Stimulated activated CD8-positive, alpha-beta memory T cell treated with anti-CD3 and anti-CD28 coated beads, Interleukin-4, amount 100 ng/mL, for 4 hours (primary cell): ENCODE measurements around the gene PGM5.

Source experiments
- DNase-seq, 2 donors: peaks; one replicate each; pipeline ENCODE4 v3.0.0-alpha.2; 2020; ENCODE audit warnings: low read depth in 2 of 2, low spot score in 1 of 2

The PGM5 gene

DNA sequence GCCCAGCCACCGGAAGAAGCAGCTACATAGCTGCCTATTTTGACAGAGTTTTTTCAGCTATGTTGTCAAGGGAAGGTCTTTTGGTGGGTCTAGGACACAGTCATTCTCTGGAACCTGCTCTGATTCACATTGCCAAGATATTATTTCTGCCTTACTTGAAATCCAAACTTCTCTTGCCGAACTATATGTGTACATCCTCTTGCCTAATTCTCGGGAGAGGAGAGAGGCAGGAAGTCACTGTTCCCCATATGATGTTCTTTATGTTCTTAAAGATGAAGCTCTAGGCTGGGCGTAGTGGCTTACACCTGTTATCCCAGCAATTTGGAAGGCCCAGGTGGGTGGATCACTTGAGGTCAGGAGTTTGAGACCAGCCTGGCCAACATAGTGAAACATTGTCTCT, 175.7 kb downstream of the PGM5 start:
- DNase-seq = no peak

DNA sequence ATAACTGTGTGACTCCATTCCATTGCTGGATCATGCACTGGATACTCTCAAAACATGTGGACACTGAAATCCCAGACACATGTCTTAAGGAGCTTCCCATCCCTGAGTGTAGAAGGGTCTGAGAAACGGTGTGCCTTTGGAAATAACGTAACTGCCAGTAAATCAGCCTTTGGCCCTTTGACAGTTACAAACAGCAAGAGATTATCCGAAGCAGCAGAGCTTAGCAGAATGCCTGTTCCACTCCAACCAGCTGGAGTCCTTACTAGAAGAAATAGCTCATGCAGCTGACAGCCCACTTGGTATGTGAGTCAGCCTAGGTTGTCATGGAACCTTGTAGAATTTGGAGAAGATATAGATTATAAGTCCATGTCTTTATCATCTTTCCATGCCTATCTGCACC, 177.3 kb downstream of the PGM5 start:
- no peak for DNase-seq

DNA sequence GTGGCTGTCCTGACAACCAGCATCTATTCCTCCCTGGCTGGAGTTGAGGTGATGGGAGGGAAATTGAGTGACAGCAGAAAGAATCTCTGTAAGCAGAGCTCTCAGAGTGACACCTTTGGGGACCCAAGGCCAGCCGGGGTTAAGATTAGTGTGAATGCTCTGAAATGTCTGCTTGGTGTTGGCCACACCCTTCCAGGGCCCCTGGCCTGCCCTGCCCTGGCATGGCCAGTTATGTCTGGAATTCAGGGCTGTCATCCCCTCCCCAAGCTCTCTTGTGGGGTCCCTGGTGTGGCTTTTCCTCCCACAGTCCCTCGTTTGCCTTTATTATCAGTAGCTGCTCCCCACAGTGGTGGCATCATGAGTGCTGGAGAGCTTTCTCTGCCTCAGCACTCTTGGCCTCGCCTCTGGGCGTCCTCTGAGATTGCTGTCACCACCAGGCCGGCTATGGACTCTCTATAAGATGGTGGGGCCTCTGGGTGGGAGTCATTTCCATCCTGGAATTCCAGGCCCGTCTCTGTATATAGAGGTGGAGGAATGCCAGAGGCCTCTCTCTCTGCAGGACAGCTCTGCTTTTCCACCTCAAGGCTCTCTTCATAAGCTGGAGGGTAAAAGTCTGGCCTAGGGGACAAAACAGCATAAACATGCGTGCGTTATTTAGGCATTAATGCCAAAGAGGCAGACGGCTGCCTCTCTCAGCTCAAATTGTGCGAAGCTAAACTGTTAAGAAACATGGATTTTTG, 180.6 kb downstream of the PGM5 start:
- no peak for DNase-seq

DNA sequence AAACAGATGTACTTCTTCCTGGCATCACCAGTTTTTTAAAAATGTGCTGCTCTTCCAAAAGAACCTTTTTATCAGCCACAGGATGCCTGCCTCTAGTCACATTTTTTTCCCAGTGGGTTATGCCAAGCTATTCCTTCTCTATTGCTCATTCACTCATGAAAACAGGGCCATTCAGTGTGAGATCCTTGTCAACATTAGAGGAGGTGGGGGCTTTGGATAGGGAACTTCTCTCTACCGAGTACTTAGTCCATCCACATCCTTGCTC, 181.1 kb downstream of the PGM5 start:
- DNase-seq = no peak

DNA sequence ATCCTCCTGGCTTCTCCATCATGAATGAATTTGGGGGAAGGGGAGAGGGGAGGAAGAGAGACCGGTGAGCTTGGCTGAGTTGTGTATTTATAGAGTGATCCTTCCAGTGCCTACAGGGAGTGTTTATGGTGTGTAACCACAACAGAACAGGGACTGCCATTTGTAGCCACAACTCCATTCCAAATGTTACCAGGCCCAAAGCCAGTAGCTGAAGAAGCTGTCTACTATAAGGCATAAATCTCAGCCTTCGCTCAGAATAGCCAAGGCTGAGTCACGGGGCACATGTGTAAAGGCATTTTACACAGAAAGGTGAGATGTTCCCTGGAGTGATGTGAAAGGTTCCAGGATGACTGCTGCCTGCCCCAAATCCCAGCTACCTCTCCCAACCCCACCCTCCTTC, 181.8 kb downstream of the PGM5 start:
- no peak for DNase-seq

DNA sequence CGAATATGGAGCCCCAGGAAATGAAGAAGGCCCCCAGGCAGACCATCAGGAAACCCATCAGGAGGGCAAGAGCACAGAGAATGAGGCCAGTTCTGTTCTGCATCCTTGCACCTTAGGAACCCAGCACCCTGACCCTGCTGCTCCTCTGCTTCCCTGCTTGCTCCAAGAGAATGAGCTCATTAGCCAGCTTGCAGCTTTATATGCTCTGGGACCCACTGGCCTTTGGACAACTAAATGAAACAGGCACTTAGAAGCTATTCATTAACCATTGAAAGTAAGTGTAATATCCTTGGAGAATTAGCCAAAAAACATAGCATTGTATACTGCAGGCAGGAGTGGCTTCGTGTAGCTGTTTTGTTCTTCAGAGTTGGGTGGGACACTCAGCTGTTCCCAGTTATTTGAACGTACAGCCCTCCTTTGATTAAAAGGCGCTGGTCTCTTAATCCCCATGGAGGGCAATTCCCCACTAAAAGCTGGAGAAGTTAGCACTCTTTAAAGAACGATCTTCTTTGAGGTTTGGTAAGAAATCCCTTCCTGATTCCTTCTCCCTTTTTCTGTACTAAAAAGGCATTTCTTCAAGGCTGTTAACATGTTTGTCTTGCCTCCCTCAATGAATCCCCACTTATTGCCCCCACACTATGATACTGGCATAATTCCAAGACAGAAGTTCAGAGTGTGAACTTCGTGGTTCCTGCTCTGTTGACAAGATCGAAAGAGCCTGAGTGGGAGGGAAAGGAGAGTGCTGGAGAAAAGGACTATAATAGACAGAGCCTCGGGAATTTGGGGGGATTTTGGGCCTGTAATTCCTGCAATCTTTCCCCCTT, 184.5 kb downstream of the PGM5 start, which contains the start of gene TMEM252:
TSS of gene TMEM252 (minus strand) at position 172 of the 824 bp plus-strand sequence. CDS start at position 103, 69 bp downstream.
- DNase-seq = no peak

DNA sequence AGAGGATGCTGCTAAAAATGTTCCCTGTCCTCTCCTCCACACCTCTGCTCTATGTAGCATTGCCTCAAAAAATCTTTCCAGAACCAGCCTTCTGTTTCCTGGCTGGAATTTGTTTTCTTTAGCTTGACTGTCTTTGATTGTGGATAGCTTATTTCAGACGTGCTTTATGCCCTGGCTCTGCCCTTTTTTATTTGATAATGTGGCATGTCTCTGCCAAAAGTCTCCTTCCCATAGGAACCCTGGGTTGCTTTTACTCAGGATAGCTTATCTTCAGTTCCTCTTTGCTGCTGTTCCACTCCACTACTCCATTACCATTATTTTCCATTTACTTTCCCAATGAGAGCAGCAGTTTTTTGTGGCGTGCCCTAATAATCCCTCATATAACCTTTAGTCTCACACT, 185.2 kb downstream of the PGM5 start:
- no peak for DNase-seq

DNA sequence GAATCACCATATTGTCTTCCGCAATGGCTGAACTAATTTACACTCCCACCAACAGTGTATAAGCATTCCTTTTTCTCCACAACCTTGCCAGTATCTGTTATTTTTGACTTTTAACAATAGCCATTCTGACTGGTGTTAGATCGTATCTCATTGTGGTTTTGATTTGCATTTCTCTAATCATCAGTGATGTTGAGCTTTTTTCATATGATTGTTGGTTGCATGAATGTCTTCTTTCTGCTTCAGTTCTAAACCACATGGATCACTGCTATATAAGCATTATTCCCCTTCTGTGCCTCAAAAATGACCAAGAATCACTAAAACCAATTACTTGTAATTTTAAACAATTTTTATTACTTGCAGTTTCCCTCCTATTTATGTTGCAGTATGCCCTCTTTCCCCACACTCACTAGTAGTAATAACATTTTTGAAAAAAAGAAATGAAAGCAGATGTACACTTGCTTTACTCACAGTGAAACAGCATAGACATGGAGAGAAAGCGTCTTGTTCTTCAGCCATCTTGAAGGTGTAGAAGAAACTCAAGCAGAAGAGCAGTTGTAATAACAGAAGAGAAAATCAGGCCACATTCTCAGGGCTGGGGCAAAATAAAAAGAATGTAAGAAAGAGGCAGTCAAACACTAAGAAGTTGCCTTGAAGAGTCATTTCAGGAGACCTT, 188.8 kb downstream of the PGM5 start:
- no peak for DNase-seq

DNA sequence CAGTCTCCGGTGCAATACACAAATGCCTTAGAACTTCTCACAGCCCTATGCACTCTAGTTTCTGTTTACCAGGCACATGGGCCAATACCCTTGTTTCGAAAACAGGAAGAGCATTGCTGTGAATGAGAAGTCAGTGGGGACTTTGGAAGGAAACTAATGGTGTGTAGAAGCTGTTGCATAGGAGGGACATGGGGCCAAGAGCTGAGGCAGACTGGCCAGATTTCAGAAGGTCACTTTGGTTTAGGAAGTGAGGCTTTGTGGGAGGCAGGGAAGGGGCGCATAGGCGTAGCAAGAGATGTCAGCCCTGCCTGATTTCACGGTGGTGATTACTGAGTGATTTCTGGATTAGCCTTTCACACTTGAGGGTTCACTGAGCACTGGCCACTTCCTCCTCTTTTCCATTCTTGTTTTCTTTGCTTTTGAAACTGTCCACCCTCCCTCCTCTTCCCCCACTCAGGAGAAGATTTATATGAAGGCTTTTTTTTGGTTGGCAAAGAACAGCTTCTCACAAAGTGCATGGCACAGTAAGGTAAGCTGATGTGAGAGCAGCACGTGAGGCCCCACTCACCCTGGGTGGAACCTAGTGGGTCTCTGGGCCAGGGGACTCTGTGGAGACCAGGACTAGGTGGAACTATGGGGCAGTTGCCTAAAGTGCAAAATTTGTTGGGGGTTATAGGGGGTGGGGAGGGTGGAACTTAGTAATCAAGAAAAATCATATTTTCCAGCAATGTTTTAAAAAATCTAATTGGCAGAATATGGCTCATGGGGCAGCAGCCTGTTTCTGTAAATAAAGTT, 190.4 kb downstream of the PGM5 start:
- DNase-seq = no peak

DNA sequence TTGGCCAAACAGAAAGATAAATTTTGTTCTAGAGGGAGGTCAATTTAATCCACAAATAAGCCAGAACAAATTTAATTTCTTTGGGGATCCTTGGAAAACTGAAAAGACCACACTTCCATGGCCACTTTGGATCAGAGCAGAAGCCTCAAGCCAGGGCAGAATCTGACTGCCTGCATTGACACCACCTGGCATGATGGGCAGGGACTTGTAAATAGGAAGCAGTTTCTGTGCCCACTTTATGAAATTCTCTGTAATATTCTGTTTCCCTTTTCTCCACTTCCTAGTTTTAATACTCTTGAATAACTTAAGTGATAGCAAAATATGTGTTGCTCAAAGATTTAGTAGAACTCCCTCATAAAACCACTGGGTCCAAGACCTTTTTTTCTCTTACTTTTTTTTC, 191.0 kb downstream of the PGM5 start:
- DNase-seq = no peak

DNA sequence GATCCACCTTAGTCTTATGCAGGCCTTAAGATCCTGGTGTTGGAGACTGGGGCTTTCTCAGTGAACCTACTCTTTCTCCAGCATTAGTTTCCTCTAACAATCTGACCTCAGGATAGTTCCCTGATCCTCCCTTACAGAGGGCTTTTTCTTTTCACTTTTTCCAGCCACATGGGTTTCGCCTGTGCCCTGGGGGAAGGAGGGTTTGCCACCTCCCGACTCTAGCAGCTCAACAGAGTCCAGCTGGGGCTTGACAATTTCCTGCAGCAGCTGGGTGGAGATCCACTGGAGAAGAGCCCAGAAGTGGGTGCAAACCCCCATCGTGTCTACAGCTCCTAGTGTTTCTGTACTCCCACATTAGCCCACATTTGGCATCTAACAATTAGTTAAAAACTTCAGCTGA, 191.8 kb downstream of the PGM5 start:
- DNase-seq = no peak

DNA sequence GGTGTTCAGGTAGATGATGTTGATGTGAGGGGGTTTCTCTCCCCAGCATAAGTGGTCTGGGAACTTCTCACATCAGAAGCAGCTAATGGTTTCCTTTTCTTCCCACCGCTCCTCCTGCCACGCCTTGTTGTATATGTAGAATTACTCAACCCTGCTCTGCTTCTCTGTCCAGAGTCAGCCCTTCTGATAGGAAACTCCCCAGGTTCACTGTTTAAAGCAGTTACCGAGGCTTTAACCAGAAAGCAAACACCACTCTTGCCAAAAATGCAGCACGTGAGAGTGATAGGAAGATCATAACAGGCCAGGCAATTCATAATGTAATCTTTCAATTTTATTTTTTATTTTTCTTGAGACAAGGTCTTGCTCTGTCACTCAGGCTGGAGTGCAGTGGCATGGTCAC, 194.8 kb downstream of the PGM5 start:
- no peak for DNase-seq

DNA sequence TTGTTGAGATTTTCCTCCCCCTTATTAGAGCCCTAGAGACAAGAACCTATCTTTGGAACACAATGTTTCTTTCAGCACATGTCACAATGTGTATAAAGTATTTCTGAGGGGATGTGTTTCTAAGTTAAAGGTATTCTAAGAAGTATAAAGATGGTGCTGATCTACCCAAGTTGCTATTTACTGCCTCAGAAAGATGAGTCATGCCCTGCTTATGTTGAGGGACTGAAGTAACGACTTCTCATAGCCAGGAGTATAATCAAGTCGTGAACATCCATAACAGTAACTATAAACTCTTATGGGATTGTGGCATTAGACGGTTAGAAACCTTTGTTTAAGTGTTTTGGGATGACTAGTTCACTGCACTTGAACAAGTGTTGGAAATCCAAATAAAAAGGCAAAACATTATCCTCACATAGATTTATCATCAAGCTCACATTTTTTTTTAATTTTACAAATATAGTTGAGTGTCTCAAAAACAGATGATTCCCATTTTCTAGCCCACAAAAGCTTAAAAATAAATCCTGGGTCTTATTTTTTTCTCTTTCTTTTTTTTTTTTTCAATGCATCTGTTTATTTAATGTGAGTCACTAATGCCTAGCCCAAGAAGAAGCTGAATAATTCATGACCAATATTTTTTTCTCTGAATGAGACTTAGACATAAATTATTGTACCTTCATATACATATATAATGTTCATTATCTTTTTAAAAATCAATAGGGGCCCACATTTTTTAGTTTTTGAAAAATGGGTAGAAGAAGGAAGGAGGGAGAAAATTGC, 196.5 kb downstream of the PGM5 start:
- no peak for DNase-seq

DNA sequence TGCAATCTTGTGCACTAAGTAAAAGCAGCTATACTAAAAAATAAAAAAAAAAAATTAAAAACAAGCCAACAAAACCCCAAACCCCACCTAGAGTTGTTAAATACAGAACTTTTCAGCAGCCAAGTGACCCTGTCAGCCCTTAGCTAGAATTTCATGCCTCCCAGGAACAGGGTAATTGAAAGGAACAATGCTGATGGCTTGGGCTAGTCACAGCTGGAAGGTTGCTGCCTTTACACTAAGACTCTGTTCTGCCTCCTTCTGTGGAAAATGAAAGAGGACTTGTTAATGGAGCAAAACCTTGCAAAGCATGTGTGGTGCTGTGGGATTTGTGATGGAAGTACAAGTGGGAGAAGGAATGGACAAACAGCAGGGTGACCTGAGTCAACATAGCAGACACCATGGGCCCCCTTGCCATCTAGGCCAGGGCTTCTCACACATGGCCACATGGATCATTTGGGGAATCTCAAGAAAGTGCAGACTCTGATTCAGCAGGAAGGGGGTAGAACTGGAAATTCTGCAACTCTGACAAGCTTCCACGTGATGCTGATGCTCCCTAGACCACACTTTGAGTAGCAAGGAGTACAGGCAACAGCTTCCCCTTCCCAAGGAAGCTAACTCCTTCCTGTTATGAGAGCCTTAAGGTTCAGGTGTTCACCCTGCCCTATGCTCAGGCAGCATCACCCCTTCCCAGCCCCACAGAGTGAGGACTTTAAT, 199.2 kb downstream of the PGM5 start:
- DNase-seq = no peak

DNA sequence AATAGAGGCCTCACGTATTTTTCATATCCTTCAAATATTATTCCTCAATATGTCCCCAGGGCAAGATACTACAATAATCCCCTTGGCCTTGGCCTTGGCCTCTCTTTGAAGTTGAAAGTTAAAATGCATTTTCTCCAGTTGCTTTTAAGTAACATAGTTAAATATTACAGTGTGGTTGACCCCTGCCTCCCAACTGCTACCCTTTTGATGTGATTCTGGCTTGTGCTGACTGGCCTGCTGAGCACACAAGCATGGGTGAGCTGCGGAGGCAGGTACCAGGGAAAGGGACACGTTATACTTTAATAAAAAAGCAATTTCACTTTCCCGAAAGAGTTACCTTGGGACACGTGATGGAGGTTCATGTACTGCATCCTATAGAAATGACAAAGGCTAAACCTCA, 202.1 kb downstream of the PGM5 start:
- DNase-seq = no peak

DNA sequence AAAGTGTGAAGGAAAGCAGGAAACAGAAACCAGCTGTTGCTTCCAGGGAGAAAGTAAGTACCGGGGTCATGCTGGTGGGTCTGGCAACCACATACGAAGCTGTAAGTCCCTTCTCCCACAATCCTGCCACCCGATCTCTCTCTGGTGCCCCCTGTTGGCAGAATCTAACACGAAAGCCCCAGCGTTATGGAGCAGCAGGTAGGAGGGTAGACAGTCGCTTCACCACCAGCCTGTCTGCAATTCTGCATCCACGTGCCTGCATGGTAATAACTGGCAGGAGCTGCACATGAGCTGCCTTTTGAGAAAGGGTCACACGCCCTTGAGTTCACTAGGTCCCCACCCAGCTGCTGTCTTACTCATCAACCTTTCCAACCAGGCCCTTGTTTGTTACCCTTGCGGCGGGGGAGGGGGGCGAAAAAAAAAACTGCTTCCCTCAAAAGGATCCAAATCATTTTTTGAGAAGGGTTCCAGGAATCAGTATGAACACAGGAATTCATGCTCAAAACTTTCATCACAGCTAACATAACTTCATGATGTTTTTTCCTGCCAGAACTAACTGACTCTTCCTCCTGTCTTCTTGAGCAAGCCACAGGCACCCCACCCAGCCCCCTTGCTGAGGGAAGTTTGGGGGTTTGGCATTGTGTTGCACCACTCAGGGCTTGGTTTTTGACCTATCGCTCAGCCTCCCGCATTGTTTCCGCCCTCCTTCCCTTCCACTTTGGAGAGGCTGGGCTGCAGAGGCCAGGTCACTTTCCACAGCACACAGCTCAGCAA, 203.8 kb downstream of the PGM5 start:
- peak; percentile 3 to 12 for DNase-seq

DNA sequence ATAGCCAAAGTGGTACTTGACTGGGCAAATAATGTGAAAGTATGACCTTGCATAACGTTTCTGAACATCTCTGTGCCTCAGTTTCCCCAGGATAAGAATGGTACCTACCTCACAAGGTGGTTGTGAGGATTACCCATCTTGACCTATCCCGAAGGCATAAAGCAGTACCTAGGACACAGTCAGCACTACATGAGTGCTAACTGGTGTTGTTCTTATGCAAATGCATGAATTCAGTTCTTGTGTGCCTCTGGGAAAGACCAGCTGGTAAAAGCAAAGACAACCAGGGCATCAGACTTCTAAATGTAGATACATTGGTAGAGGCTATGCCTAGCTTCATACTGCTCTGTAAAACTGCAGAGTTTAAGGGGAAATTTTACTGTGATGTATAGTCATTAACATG, 206.1 kb downstream of the PGM5 start:
- DNase-seq = no peak

DNA sequence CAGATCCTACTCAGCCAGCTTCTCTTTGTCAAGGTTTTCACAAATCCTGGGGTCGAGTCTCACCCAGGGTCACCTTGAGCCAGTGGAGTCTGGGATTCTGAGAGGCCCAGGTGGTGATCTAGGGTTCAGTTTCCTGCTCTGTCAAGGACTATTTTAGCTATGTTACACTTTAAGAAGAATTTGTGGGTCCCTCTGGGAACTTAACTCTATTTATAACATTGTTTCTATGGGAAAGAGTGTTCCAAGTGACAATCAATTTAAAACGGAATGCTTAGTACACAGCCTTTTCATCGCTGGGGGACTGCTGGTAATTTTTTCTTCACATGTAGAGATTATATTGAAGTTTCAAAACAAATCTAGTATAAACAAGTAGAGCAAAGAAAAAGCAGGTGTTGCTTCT, 211.2 kb downstream of the PGM5 start:
- no peak for DNase-seq

DNA sequence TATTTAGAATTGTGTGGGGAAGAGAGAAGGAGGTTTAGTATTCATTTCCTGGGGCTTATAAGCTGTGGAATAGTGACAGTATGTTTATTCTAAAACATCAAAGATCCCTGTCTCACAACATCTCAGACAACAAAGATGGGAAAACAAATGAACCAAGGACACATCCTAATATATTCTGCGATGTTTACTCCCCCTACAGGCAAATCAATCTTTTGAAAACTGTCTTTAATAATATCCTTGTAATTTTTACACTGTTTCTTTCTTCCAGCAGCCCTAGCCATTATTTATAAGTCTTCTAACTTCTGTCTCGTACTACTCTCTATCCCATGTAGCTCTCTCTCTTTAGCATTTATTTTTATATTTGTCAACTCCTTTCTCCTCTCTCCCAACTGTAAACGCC, 217.7 kb downstream of the PGM5 start:
- DNase-seq = no peak
